ENCODE data around the gene CMTM6. TPM values are rescaled to one million over a fixed set of nuclear protein-coding genes. Genes with fewer than 3 reads are reported as not detected.

CMTM6 gene
- total RNA-seq, 4 donors from 2014 or later = 36.0 to 131 (median 110) TPM

DNA sequence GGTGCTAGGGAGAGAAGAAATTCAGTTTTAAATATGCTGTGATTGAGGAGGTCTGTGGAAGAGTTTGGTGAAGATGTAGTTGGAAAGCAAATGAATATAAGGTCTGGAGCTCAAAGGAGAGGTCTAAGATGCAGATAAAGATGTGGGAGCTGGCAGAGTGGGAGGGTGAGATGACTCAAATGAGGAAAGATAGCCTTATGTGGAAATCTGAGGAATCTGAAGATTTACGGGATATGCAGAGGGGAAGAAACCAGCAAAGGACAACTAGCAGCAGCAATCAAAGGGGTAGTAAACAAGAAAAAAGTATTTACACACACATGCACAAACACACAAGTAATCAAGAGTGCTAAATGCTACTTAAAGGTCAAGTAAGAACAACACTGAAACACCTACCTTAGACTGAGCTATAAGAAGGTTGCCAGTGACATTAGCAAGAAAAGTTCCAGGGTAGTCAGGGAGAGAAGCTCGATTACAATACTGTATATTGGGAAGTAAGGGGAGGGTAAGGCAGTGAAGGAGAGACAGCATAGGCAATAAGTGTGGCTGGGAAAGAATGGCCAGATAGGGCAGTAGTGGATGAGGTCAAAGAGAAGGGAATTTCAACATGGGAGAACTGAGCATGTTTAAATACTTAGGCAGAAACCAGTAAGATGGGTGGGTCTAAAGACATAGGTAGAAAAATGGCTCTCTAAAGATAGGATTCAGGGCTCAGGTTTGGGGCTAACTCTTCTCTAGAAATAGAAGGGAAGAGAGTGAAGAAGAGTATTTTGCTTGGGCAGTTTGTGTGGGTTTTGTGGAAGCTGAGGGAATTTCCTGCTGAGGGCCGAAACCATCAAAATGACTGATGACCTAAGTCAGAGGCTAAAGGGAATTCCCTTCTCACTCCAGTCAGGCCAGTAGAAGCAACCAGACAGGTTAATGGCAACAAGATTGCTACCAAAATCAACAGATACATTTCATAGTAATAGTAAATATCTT lies 8.9 kb downstream of the CMTM6 start:
- Histone ChIP-seq H3K4me1 (peaks cover 16% of the 10 kb centered on the region), H3K9me3 (no peaks in the 10 kb centered on the region), H3K36me3 (no peaks in the 10 kb centered on the region), H3K27ac (no peak overlapping the region), H3K4me3 (no peak overlapping the region), H3K27me3 (no peaks in the 10 kb centered on the region)
- no peak for DNase-seq (ENCODE audit: low spot score in 2 of 2)
- no peak for TF ChIP-seq POLR2AphosphoS5 (IDR thresholded peaks at IDR 0.05)
- TF ChIP-seq POLR2A (IDR thresholded peaks at IDR 0.05) = no peak
- TF ChIP-seq EP300 (IDR thresholded peaks at IDR 0.05) = no peak
- TF ChIP-seq, protein P1, sequence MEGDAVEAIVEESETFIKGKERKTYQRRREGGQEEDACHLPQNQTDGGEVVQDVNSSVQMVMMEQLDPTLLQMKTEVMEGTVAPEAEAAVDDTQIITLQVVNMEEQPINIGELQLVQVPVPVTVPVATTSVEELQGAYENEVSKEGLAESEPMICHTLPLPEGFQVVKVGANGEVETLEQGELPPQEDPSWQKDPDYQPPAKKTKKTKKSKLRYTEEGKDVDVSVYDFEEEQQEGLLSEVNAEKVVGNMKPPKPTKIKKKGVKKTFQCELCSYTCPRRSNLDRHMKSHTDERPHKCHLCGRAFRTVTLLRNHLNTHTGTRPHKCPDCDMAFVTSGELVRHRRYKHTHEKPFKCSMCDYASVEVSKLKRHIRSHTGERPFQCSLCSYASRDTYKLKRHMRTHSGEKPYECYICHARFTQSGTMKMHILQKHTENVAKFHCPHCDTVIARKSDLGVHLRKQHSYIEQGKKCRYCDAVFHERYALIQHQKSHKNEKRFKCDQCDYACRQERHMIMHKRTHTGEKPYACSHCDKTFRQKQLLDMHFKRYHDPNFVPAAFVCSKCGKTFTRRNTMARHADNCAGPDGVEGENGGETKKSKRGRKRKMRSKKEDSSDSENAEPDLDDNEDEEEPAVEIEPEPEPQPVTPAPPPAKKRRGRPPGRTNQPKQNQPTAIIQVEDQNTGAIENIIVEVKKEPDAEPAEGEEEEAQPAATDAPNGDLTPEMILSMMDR (IDR thresholded peaks at IDR 0.05) = no peak
- WGBS = 66% methylated on average over 3 of the region's 3 CpGs

GRCh38 chr3:32492684-32493436 lies 9.8 kb downstream of the CMTM6 start:
- H3K9me3 ChIP-seq = no peaks in the 10 kb centered on the region
- 81% methylated on average over 3 of the region's 3 CpGs for WGBS
- H3K27me3 ChIP-seq = no peaks in the 10 kb centered on the region
- DNase-seq (ENCODE audit: low spot score in 2 of 2) = no peak
- H3K4me3 ChIP-seq = no peak overlapping the region
- no peak overlapping the region for H3K27ac ChIP-seq
- TF ChIP-seq POLR2A (IDR thresholded peaks at IDR 0.05) (no peak), POLR2AphosphoS5 (IDR thresholded peaks at IDR 0.05) (no peak), EP300 (IDR thresholded peaks at IDR 0.05) (no peak)
- TF ChIP-seq, protein P1 (IDR thresholded peaks at IDR 0.05) = no peak
- H3K4me1 ChIP-seq = peaks cover 16% of the 10 kb centered on the region
- no peaks in the 10 kb centered on the region for H3K36me3 ChIP-seq

DNA sequence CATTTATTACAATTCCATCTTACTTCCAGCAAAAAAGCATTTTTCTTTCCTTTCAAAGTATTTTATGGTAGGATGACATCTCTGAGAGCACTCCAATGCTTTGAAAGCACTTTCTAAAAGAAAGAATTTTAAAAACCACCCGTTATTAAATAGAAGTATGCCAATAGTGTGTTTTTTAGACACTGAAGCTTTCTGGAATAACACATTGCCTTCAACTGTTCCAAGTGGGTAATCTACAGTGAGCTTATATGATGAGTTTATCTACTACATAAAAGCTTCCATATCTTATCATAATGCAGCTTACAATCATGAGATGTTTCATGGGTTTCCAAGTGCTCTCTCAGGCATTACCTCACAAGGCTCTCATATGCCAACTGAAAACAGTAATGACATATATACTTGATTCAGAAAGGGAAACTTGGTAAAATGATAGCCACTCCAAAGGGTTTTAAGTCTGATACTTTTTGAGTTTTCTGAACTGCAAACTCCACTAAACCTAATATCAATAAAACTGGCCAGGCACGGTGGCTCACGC lies 14.1 kb downstream of the CMTM6 start:
- Histone ChIP-seq H3K9me3 (no peaks in the 10 kb centered on the region), H3K27ac (no peak overlapping the region), H3K4me1 (peaks cover 12% of the 10 kb centered on the region), H3K27me3 (no peaks in the 10 kb centered on the region), H3K4me3 (no peak overlapping the region), H3K36me3 (peaks cover 14% of the 10 kb centered on the region)
- no peak for DNase-seq (ENCODE audit: low spot score in 2 of 2)
- 86% methylated on average over 3 of the region's 3 CpGs for WGBS
- TF ChIP-seq POLR2A (IDR thresholded peaks at IDR 0.05) = no peak
- TF ChIP-seq EP300 (IDR thresholded peaks at IDR 0.05) = no peak
- TF ChIP-seq POLR2AphosphoS5 (IDR thresholded peaks at IDR 0.05) = no peak
- TF ChIP-seq, protein P1 (IDR thresholded peaks at IDR 0.05) = no peak

DNA sequence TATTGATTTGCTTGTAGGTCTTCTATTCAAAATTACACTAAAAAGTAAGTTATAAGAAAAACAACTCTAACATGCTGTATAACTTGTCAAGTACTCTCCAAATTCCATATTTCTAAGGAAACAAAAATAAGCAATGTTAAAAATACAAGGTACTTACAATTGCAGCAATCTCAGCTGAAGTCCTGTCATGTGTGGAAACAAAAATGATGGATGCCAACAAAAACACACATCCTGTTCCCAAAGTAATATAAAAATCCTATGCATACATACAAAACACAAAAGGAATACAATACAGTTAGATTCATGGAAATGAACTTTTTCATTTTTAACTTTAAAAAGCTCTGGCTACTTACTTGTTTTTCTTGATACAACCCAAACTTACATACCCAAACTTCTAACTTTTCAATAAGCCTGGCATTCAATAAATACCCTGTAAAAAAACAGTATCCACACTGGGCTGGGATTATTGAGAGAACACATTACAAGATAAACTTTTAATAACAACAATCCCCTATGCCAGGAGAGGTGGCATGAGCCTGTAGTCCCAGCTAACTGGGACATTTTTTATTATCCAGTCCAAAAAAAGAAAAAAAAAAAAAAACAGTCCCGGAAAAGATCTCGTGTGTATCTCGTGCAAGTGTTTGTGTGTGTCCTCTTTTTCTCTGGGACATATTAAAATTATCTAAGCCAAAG lies 14.7 kb downstream of the CMTM6 start:
- Histone ChIP-seq H3K4me1 (peaks cover 12% of the 10 kb centered on the region), H3K27me3 (no peaks in the 10 kb centered on the region), H3K36me3 (peaks cover 16% of the 10 kb centered on the region), H3K27ac (no peak overlapping the region), H3K4me3 (no peak overlapping the region), H3K9me3 (no peaks in the 10 kb centered on the region)
- no peak for DNase-seq (ENCODE audit: low spot score in 2 of 2)
- TF ChIP-seq POLR2AphosphoS5 (IDR thresholded peaks at IDR 0.05) (no peak), POLR2A (IDR thresholded peaks at IDR 0.05) (no peak), EP300 (IDR thresholded peaks at IDR 0.05) (no peak)
- TF ChIP-seq, protein P1 (IDR thresholded peaks at IDR 0.05) = no peak
- 67% methylated on average over 3 of the region's 3 CpGs for WGBS
